AG09309 (cell line): ENCODE results near the gene ATP9A.
"Not testable (repeated sequence)": the region's sequence is repeated elsewhere in the genome, so short reads cannot be mapped to it uniquely, and the experiment has no call there.

Source experiments
- DNase-seq: peaks from one replicate; pipeline ENCODE4 v3.0.0-alpha.2; 2010; ENCODE audit warnings: low read depth
- H3K4me3 ChIP-seq: 2 replicates; pipeline ENCODE4 v1.5.1; 2011; ENCODE audit warnings: mild to moderate bottlenecking, low read depth, low read length, moderate library complexity; ENCODE audit not compliant: control insufficient read depth
- CTCF ChIP-seq: IDR thresholded peaks from 2 replicates; pipeline ENCODE4 v1.5.1; 2011; ENCODE audit warnings: mild to moderate bottlenecking, low read depth, low read length, inconsistent platforms; ENCODE audit not compliant: insufficient read depth, control insufficient read depth; ENCODE audit errors: missing control alignments

The ATP9A gene

GRCh38 chr20:51692806-51693400, 75.3 kb downstream of the ATP9A start:
- no peak for DNase-seq
- TF ChIP-seq CTCF: no peak
- no peak overlapping the region for H3K4me3 ChIP-seq

GRCh38 chr20:51691703-51692102, 76.5 kb downstream of the ATP9A start:
- TF ChIP-seq CTCF: no peak
- no peak overlapping the region for H3K4me3 ChIP-seq
- no peak for DNase-seq

- no peak for TF ChIP-seq CTCF
- no peak overlapping the region for H3K4me3 ChIP-seq
- no peak for DNase-seq
These were observed 79.5 kb downstream of the ATP9A start for GRCh38 chr20:51688600-51689244.

- H3K4me3 ChIP-seq: no peak overlapping the region
- no peak for TF ChIP-seq CTCF
- DNase-seq: no peak
These were observed 80.6 kb downstream of the ATP9A start for GRCh38 chr20:51687630-51688029.

- TF ChIP-seq CTCF: no peak
- H3K4me3 ChIP-seq: no peak overlapping the region
- DNase-seq: no peak
These were observed 81.1 kb downstream of the ATP9A start for GRCh38 chr20:51687108-51687507.

- DNase-seq, H3K4me3 ChIP-seq: not testable (repeated sequence)
These were observed 82.7 kb downstream of the ATP9A start for GRCh38 chr20:51685494-51685893.

GRCh38 chr20:51680067-51680749, 88.0 kb downstream of the ATP9A start:
- no peak for TF ChIP-seq CTCF
- DNase-seq: no peak
- H3K4me3 ChIP-seq: no peak overlapping the region
